ENCODE results near the gene MAPK9. TPM values are rescaled to one million over a fixed set of nuclear protein-coding genes. Genes with fewer than 3 reads are reported as not detected.
"Not testable (repeated sequence)": the region's sequence is repeated elsewhere in the genome, so short reads cannot be mapped to it uniquely, and the experiment has no call there.

MAPK9 gene
- total RNA-seq, 1 donor from 2014 or later = 26.8 TPM

DNA sequence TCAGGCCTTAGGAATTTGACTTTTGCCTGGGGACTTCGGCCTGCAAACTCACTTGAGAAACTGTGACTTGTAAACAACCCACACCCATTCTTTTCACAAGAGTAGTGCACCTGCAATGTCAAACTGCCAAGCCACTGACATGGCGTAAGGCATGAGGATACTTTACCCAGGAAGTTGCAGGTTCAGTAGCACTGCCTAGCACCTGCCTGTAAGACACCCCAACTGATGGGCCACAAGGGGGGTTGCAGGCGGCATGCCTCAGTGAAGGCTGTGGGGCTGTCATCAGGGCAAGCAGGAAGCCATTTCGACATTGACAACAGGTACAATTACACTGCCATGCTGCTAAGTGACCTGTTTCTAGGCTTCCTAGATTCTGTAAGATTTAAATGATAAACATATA is 41.6 kb downstream of the MAPK9 start:
- no peak for DNase-seq (ENCODE audit: extremely low read depth, low read depth, low spot score)

DNA sequence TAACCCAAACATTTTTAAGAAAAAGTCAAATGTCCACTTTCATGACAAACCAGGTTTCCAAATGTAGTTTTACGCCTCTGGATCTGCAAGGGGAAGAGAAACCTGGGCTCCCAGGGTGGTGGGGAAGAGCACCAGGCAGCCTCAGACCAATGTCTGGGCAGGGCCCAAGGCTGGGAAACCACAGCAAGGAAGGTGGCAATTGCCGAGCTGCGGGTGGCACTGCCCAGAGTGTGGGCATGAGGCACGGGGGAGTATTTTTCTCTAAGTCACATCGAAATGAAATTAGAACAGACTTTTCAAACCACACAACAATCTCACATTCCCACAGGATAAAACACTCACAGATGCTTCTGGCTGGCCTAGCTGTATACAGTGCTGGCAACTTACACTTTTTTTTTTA is 50.3 kb downstream of the MAPK9 start:
- no peak for DNase-seq (ENCODE audit: extremely low read depth, low read depth, low spot score)

DNA sequence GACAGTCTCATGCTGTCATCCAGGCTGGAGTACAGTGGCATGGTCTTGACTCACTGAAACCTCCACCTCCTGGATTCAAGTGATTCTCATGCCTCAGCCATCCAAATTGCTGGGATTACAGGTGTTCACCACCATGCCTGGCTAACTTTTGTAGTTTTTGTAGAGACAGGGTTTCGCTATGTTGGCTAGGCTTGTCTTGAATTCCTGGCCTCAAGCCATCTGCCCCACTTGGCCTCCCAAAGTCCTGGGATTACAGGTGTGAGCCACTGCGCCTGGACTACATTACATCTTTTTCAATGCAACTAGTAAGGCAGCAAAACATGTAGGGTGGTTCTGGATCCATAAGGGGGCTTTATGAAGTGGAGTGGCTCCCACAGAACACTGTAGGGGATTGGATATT is 53.3 kb downstream of the MAPK9 start:
- no peak for DNase-seq (ENCODE audit: extremely low read depth, low read depth, low spot score)

DNA sequence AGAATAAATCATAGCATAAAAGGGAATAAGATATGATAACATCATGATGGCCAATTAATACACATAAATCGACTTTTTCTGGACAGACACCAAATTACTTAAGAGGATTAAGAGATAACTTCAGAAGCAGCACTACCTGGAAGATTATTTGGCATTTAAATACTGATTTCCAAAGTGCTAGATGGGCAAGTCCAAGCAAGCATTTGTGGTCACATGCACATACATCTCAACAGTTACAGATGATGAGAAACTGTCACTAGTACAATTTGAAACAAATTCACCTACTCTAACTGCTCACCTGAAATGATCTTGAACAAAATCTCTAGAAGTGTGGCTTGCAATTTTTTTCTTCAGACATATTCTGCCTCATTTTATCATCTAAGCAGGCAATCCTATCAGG is 56.0 kb downstream of the MAPK9 start:
- DNase-seq (ENCODE audit: extremely low read depth, low read depth, low spot score) = no peak

DNA sequence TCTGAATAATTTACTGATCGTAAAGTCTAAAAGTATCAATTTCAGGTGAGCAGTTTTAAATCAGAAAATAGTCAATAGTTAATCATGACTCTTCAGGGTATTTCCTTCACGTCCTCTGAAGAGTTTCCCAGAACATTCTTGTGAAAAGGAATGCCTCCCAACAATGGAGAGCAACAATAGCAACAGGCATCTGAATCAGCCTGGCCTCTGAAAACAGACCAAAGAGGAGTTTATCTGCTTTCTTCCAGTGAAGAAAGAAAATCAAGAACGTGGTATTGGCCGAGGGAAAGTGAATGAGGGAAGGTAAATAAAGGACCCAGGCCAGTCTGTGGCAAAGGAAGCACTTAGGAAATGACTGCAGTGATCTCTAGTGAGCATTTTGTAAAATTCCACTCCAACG is 56.8 kb downstream of the MAPK9 start:
- DNase-seq (ENCODE audit: extremely low read depth, low read depth, low spot score) = no peak

DNA sequence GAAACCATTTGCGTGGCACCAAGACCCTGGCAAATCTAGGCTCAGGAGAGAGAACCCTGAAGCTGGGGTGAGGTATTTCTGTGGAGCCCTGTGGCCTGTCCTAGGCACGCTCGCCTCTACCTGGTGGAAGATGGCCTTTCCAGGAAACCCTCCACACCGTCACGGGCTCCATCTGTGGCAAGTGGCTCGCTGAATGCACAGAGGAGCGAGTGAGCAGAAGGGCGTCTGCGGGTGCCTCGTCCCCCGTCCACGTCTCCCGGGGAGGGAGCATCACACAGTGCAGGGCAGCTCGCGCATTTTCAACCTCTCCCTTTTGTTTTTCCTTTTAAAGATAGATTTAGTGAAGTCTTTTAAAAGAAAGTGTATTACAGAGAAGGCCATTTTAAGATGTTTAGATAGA is 57.6 kb downstream of the MAPK9 start:
- no peak for DNase-seq (ENCODE audit: extremely low read depth, low read depth, low spot score)

DNA sequence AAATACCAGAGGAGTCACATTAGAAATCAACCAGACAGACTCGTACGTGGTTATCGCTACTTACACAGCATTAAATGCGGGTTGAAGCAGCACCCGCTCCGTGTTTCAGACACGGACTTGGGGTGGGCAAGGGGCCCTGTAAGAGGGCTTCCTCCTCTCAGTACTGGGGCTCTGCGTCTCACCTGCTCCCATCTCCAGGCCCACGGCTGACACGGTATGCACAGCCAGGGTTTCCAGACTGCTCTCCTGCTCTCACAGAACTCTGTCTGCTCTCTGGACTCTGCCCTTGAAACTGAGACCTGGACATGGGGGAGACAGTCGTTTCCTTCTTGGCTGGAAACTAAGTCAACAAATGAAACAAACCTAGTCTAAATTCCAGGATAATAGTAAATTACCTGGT is 58.2 kb downstream of the MAPK9 start:
- DNase-seq (ENCODE audit: extremely low read depth, low read depth, low spot score) = no peak

DNA sequence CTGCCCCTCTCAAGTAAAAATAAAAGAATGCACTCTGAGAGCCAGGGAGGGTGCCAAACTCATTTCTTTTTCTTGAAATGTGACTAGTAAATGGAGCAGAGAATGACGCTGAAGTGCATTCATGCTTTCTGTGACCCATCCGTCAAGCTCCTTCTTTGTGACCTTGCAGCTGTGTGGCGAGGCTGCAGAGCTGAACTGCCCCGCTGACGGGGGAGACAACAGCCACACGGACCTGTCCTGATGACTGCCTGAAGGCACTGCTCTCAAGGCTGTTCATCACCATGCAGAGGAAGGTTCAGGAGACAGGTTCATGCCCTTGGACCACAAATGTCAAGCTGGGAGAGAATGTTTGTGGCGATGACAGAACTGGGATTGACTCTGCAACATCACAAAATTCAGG is 61.9 kb downstream of the MAPK9 start:
- no peak for DNase-seq (ENCODE audit: extremely low read depth, low read depth, low spot score)

DNA sequence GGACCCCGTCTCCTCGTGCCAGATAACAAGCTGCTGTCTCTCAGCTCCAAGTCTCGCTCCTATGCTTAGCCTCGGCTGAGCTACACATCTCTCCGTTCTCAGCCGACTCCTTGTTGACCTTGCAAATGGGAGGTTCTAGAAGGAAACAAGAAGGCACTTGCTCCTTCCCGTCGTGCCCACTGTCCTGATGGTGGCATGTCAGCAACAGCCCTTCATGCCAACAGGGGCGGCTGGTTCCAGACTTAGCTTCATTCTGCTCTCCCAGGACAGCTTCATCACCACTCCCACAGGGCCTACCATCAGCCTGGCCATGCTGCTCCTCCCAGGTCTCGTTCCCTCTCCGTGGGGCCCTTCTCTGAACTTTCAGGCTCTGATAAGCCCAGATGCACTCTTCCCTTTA is 69.8 kb downstream of the MAPK9 start:
- no peak for DNase-seq (ENCODE audit: extremely low read depth, low read depth, low spot score)

DNA sequence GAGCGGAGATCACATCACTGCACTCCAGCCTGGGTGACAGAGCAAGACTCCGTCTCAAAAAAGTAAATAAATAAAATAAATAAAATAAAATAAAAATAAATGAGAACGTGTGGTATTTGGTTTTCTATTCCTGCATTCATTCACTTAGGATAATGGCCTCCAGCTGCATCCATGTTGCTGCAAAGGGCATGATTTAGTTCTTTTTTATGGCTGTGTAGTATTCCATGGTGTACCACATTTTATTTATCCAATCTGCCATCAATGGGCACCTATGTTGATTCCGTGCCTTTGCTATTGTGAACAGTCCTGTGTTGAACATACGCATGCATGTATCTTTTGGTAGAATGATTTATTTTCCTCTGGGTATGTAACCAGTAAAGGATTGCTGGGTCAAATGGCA is 74.1 kb downstream of the MAPK9 start:
- DNase-seq (ENCODE audit: extremely low read depth, low read depth, low spot score) = no peak

DNA sequence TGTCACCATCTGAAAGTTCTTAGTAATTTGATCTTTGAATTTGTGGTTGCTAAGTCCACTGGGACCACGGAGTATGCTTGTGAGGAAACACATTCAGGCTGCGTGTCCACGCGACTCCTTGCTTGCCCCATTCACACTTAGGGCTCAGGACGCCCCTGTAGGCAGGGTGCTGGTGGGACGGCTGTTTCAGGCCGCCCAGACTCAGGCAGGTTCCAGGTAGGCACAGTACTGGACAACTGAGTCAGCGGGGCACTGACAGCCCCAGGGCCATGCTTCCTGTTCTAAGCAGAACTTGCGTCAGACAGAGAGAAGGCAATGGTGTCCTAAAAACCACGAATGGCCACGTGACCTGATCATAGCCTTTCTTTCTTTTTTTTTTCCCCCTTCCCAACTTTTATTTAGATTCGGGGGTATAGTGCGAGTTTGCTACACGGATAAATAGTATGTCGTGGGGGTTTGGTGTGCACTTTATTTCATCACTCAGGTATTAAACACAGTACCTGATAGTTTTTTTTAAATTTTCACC is 75.2 kb downstream of the MAPK9 start:
- no peak for DNase-seq (ENCODE audit: extremely low read depth, low read depth, low spot score)

DNA sequence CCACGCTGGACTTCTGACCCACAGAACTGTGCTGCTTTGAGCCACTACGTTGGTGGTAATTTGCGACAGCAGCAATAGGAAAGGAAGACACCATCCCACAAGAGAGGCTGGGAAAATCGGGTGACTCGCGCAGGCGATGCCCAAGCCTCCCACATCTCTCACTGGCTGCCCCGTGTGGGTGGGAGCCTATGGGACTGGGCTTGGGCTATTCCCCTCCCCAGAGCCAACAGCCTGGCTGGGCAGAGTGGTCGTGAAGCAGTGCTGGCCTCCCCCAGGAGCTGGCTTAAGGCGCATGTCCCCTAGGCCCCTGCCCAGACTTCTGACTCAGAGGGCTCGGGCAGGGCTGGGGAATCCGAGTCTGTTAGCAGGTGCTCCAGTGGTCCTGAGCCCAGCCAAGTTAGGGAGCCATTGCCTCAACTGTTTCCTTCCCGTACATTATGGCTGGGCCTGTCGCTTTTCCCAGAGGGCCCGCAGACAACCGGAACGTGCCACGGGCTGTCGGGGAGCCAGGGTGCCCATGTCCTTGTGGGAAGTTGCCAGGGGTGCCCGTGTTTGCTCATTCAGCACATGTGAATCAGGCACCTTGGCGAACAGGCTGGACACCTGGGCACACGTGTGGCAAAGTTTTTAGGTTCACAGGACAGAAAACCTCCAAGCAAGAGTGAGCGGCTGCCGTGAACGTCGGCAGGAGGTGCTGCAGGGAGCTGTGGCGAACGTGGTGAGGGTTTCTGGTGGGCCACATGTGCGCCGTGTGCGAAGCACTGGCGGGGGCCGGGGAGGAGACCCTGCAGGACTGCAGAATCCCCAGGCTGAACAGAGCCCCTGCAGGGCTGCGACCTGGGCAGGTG is 75.9 kb downstream of the MAPK9 start:
- DNase-seq (ENCODE audit: extremely low read depth, low read depth, low spot score) = no peak

DNA sequence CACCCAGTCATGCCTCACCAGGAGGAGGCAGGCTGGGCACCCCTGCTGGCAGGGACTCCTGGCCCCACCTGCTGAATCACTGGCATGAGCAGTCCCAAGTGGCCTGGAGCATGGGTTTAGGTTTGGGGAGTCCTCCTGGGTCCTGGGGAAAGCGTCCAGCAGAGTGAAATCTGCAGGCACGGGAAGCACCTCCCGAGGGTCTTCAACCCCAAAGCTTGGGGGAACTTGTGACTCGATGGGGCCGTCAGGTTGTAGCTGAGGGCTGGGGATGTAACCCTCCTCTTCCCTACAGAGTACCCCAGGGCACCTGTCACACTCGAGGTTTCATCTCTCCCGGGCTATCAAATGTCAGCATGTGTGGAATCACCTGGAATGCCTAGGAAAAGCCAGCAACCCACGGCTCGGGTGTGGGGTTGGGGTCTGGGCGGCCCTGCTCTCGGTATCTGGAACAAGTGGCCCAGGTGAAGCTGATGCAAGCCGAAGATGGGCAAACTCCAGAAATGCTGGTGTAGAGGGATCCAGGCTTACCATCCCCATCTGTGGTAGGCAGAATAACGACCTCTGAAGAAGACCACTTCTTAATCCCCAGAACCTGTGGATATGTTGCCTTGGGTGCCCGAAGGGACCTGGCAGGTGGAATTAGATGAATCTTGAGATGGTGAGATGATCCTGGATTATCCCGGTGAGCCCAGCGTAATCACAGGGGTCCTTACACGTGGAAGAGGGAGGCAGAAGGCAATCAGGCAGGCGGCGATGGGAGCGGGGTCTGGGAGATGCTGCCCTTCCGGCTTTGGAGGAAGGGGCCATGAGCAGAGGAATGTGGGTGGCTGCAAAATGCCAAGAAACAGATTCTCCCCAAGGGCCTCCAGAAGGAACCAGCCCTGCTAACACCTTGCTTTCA is 76.8 kb downstream of the MAPK9 start:
- no peak for DNase-seq (ENCODE audit: extremely low read depth, low read depth, low spot score)

DNA sequence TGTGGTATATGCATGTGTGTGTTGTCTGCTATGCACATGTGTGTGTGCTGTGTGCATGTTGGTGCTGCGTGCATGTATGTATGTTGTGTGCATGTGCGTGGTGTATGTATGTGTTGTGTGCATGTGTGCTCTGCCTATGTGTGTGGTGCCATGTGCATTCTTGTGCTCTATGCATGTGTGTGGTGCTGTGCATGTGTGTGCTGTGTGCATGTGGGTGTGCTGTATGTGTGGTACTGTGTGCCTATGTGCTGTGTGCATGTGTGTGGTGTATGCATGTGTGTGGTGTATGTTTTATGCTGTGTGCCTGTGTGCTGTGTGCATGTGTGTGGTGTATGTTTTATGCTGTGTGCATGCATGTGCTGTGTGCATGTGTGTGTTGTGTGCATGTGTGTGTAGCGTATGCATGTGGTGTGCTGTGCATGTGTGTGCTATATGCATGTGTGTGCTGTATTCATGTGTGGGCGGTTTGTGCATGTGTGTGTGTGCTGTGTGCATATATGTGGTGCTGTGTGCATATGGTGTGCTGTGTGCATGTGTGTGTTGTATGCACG is 78.2 kb downstream of the MAPK9 start:
- no peak for DNase-seq (ENCODE audit: extremely low read depth, low read depth, low spot score)

DNA sequence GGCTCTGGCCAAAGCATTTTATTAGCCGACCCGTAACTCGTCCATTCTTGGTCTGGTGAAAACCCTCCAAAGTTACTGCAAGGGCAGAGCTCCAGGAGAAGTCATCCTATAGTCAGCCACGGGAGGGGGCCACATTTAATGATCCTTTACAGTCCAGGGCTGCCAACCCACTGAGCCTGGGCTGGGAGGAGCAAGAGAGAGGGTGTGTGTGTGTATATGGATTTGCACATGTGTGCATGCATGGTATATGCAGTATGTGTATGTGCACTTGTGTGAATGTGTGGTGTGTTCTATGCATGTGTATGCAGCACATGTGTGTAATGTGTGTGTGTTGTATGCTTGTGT is 78.7 kb downstream of the MAPK9 start:
- DNase-seq (ENCODE audit: extremely low read depth, low read depth, low spot score) = no peak

DNA sequence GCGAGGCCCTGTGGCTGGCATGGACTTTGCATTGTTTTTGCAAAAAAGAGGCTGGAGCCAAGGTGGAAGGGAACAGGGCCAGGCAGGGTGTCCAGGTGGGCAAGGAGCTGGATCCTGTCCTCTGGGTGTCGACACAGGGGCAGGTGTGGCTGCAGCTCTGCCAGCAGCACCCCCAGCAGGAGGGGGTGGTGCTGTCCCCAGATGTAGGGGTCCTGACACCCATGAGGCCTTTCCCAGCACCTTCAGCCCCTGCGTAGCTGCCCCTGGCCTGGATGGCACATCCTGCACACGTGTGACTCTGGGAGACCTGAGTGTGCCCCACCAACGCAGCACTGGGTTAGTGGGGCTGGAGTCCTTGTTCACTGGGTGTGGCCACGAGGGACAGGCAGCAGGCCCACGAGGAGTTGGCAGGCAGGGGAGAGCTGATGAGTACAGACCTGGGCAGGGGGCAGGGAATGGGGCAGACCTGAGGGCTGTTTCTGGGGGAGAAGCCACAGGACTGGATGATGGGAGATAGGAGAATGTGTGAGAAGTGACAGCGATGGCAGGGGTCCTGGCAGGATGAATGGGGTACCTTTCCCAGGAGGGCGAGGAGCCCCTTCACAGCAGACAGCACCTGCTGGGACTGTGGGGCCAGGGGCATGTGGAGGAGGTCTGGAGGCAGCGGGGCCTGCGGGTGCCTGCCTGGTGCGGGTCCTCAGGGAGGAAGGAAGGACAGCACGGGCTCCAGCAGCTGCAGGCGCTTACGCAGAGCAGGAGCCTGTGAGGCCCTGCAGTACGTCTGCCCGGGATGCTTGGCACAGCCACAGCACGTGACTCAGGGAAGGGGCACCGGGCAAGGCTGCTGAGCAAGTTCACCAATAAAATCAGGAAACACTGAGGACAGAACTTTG is 79.3 kb downstream of the MAPK9 start:
- DNase-seq (ENCODE audit: extremely low read depth, low read depth, low spot score) = no peak

DNA sequence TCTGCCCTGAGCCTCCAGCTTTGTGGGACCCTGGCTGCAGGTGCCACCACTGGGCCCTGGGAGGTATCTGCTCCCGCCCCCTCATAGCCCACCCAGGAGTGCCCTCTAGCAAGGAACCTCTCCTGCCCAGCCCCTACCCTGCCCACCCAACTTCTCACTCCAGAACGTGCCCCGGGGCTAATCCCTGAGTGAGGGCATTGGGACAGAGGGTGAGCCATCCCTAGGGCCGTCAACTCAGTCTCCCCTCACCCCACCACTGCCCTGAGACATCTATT is 80.2 kb downstream of the MAPK9 start:
- no peak for DNase-seq (ENCODE audit: extremely low read depth, low read depth, low spot score)

DNA sequence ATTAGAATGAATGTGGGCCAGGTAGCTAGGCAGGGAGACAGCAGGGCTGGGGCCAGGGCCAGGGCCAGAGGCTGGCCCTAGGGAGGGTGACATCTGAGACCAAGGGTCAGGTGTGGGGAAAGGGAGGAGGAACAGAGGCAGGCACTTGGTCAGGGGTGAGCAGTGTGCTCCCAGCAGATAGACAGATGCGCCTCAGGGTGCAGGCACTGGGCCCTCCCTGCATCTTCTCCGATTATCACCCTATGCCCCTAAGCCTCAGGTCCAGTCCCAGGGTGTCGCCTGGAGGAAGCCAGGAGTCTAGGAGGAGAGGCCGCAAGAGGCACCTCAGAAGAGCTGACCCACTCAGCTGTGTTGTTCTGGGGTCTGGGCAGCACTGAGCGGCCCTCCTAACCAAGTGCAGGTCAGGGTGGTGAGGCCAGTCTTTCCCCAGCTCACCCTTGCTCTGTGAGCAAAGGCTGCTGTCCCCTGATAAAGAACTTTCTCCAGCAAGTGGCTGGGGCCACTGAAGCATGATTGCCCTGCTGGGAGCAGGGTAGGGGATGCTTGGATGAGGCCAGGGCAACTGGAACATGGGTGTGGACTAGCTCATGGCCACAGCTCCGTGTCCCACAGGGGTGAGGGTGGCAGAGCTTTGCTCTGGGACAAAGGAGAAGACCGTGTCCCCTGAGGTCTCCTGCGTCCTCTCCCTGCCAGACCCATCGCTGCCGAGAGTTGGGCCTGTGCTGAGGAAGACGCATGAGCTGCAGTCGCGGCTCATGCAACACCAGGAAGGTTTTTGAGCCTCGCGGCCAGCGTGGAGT is 80.7 kb downstream of the MAPK9 start:
- DNase-seq (ENCODE audit: extremely low read depth, low read depth, low spot score) = no peak

DNA sequence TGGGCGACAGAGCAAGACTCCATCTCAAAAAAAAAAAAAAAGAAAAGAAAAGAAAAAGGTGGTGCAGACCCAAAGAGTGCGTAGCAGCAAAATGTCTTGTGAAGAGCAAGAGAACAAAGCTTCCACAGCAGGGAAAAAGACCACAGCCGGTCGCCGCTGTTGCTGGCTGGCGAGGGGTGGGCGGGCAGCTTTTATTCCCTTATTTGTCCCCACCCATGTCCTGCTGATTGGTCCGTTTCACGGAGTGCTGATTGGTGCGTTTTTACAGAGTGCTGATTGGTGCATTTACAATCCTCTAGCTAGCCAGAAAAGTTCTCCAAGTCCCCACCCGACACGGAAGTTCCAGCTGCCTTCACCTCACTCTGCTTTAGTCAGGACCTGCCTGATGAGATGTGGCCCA is 81.8 kb downstream of the MAPK9 start:
- DNase-seq (ENCODE audit: extremely low read depth, low read depth, low spot score) = not testable (repeated sequence)

DNA sequence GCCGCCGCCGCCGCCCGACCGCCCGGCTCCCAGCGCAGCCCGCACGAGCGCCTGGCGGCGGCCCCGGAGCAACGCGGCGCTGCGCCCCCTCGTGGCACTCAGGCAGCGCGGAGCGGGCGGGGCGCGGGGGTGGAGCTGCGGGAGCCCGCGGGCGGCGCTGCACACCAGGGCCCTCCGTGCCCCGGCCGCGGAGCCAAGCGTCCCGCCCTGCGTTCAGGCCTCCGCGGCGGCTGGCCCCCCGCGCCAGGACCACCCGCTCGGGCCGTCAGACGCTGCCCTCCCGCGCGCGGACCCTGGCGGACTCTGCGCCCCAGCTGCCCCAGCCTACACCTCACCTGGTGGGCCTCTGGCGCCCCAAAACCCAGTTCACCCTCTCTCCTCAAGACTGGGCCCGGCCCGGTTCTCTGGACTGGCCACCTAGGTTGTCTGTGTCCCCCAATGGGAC is 82.7 kb downstream of the MAPK9 start, which contains the start of gene RASGEF1C:
TSS of gene RASGEF1C (minus strand) at position 75 of the 445 bp plus-strand sequence. CDS start 71,159 bp downstream, outside the sequence.
- no peak for DNase-seq (ENCODE audit: extremely low read depth, low read depth, low spot score)

Measured in glomerular endothelial cell (primary cell).